Endothelial cell of umbilical vein (primary cell): ENCODE results near the gene ATP13A5.

Experiments used
- CTCF ChIP-seq, 2 donors: IDR thresholded peaks; 1 replicate in 1 of 2; 2 replicates in 1 of 2; pipeline ENCODE4 v1.5.1; 2011; ENCODE audit warnings: low read length in 2 of 2, mild to moderate bottlenecking in 2 of 2, moderate library complexity in 2 of 2, control low read depth in 1 of 2, inconsistent platforms in 1 of 2, low read depth in 1 of 2; ENCODE audit not compliant: insufficient read depth in 1 of 2; ENCODE audit errors: extremely low read depth in 1 of 2
- EZH2 ChIP-seq: IDR thresholded peaks from 2 replicates; pipeline ENCODE4 v1.6.1; 2012; ENCODE audit warnings: borderline replicate concordance, low read depth, mild to moderate bottlenecking, moderate library complexity, low read length, inconsistent platforms; ENCODE audit not compliant: severe bottlenecking
- JUN ChIP-seq: IDR thresholded peaks from 2 replicates; pipeline ENCODE4 v1.6.1; 2011; ENCODE audit warnings: borderline replicate concordance, low read depth; ENCODE audit not compliant: insufficient read length, insufficient read depth
- MAX ChIP-seq: IDR thresholded peaks from 2 replicates; pipeline ENCODE4 v1.6.1; 2011; ENCODE audit not compliant: insufficient read depth, insufficient read length
- POLR2A ChIP-seq: IDR thresholded peaks from 2 replicates; pipeline ENCODE4 v1.6.1; 2012; ENCODE audit warnings: low read depth, mild to moderate bottlenecking, control low read depth, low read length
- POLR2AphosphoS5 ChIP-seq: IDR thresholded peaks from 2 replicates; pipeline ENCODE4 v1.6.1; 2012; ENCODE audit warnings: low read depth, mild to moderate bottlenecking, control low read depth, low read length, moderate library complexity; ENCODE audit not compliant: insufficient read depth

- TF ChIP-seq CTCF (IDR thresholded peaks at IDR 0.05; ENCODE audit: extremely low read depth in 1 of 2, insufficient read depth in 1 of 2, low read depth in 1 of 2, low read length in 2 of 2) (no peak), POLR2A (no peak), MAX (no peak), EZH2 (no peak), POLR2AphosphoS5 (no peak), JUN (no peak)
Observed at GRCh38 chr3:193269343-193270028, 109.1 kb downstream of the ATP13A5 start.
